Femur (tissue), 1 donor: Measurements from ENCODE around the gene CLDN19.
A peak's percentile ranks its signal among the peaks of the same experiment; 100 is the strongest.

ENCODE experiments used
- DNase-seq: peaks from one replicate; pipeline ENCODE4 v3.0.0-alpha.2; 2017

The CLDN19 gene

DNA sequence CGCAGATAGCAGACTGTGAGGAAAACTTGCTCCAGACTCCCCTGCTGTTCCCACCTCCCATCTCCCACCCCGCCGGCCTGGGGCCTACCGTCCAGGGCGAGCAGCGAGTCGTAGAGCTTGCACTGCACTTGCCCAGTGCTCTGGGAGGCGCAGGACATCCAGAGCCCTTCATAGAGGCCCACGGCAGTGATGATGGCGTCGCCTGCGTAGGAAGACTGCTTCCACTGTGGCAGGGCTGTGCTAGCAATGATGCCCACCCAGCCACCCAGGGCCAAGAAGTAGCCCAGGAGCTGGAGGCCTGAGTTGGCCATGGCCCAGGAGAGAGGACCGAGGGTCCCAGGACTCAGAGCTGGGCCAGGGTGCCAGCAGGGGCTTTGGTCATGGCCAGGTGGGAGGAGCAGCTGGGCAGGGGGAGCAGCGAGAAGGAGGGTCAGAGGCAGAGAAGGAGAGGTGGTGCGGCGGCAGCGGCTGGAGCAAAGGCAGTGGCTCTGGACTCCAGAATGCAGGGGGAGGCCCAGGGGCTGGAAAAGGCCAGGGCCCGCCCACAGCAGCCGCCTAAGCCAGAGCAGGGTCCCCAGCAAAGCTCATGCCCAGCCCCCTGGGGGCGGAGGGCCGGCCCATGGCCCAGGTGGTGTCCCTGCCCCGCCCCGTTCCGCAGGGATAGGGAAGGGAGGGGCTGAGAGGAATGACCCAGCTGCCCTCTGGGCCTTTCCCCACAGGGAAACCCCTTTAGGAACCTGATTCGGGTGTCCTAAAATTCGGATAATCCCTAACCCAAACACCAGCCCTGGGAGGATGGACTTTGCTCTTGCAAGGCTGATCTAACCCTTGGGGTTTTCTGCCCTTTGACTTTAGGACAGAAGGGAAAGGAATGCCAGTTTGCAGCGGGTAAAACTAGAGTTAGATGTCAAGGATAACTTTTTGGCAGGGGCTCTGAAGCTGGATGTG is at the start of gene CLDN19:
CLDN19 (minus strand) TSS at position 484 of the 948 bp plus-strand sequence; CDS start at position 311, 173 bp downstream.
- no peak for DNase-seq

- DNase-seq, result no peak
Observed at GRCh38 chr1:42788021-42788420, 48.0 kb upstream of the CLDN19 start.

DNA sequence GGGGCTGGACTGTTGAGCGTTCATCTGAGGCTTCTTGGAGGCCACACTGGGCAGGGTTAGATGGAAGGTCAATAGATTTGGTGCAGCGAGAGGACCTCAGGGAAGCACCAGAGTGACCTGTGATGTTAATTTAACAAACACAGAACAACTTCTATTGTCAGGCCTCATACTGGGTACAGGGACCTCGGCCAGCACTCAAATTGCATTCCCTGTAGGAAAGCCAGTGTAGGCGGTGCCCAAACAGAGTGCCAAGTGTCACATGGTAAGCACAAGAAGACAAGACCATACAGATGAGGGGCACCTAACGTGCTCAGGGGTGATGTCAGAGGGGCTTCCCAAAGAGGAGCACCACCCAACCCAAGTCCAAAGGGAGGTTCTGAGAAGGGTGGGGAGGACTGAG is 46.1 kb upstream of the CLDN19 start:
- no peak for DNase-seq

- peak; percentile 55 for DNase-seq
Observed at GRCh38 chr1:42784946-42785693, 45.1 kb upstream of the CLDN19 start, which contains the start of gene TMEM269. Gene TMEM269 (plus strand): TSS chr1:42784991. CDS start chr1:42789894, 4,903 bp downstream.

GRCh38 chr1:42784547-42784945 is 44.5 kb upstream of the CLDN19 start:
- no peak for DNase-seq

GRCh38 chr1:42783092-42783491 is 43.1 kb upstream of the CLDN19 start:
- DNase-seq, result no peak

DNA sequence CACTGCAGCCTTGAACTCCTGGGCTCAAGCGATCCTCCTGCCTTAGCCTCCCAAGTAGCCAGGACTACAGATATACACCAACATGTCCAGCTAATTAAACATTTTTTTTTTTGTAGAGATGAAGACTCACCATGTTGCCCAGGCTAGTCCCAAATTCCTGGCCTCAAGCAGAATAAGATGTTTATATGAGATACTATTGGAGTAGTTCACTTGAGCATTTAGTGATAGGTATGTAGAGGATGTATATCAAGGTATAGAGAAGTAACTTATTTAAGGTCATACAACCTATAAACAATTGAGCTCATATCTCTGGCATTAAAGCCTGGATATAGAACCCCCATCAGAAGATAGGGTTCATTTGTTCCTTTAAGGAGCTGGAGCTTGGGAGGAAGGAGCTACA is 40.1 kb upstream of the CLDN19 start:
- DNase-seq, result no peak

DNA sequence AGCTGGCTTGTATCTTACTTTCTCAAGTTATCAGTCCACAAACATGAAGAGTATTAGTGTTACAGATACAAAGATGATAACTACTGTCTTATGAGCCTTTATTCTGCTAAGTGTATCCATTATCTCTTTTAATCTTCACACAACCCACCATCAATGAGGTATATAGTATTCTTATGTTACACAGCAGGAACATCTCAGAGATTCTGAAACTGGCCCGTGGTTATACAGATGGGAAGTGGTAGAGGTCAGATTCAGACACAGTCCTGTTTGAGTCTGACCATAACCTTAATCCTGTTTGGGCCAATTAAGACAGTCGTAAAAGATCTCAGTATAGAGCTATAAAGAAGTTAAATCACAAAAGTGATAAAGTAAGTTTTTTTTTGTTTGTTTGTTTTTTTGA is 39.7 kb upstream of the CLDN19 start:
- DNase-seq, result no peak

GRCh38 chr1:42777852-42778251 is 37.8 kb upstream of the CLDN19 start:
- peak; percentile 35 for DNase-seq

- DNase-seq, result no peak
Observed at GRCh38 chr1:42776502-42776901, 36.5 kb upstream of the CLDN19 start.

- no peak for DNase-seq
Observed at GRCh38 chr1:42774928-42775526, 35.0 kb upstream of the CLDN19 start.

- no peak for DNase-seq
Observed at GRCh38 chr1:42773420-42773819, 33.4 kb upstream of the CLDN19 start.

DNA sequence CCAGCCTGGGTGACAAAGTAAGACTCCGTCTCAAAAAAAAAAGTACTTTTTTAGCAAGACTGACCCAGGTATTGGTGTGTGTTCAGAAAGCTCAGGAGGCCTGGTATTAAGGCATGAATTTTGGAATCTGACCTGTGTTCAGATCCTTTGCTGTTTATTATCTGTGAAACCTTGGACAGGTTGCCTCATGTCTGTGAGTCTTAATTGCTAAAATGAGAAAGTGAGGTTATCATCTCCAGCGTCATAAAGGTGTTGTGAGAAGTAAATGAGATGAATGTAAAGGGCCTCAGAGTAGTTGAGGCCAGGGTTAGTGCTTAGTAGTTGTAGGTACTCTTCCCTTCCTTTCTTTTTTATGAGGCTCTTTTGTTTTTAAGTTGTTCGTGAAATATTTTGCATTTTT is 29.8 kb upstream of the CLDN19 start:
- DNase-seq, result no peak

DNA sequence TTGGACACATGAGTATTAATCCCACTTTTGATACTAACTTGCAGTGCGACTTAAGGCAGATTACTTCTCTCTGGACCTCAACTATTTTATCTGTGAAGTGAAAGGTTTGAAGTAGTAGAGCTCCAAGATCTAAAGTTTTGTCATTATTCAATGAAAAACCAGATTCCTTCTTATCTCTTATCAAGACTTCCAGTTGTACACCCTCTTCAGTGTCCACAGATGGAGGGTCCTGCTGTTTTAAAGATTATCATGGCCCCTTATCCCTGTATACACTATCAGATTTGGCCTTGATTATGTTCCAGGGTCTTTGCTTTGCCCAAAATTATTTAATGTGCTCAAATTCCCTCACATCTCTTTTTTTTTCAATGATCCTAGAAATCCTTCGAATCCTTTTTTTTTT is 28.1 kb upstream of the CLDN19 start:
- DNase-seq, result no peak

DNA sequence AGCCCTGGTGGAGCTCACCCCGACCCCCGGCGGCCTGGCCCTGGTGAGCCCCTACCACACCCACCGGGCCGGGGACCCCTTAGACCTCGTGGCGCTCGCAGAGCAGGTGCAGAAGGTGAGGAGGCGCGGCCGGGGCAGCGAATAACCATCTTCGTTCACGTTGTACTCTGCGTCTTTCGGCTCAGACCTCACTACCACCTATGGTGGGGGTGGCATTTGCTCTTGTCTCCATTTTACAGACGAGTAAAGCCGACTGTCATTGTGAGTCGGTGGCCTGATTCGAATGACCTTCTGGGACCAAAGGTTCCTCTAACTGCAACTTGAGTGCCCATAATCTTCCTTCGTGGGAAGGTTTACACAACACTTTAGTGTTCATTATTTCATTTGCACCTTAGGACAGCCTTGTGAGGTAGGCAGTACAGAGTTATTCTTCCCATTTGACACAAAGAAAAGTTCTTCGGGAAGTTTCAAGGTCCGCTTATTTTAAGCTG is 27.5 kb upstream of the CLDN19 start:
- no peak for DNase-seq

DNA sequence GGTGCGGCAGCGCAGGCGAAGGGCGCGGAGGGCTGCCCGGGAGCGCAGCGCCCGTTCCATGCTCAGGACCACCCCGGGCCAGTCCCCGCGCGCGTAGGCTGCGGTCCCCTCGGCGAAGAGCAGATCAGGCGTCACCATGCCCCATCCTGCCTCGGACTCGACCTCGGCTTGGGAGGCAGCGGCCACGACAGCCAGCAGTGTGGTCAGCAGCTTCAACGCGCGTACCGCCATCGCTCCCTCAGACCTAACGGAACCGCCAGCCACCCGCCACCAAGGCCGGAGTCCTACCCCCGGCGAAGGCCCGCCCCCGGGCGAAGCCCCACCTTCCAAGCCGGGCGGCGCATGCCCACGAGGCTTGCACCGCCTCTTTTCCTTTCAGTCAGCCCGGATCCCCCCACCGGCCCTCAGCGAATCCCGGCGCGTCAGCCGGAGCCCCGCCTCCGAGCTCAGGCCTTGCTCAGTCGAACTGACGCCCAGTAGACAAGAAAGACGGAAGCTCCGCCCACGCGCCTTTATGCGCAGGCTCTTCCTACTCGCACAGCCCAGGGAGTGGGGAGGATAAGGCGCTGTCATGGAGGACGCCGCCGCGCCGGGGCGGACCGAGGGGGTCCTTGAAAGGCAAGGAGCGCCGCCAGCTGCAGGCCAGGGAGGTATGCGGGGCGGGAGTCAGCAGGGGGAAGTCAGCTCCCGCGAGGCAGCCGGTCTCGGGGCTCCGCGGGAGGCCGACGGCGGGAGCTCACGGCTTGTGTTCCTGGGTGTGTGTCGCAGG is 26.9 kb upstream of the CLDN19 start, which contains the start of the genes C1orf50 and P3H1:
C1orf50 (plus strand) TSS at position 509 of the 769 bp plus-strand sequence; CDS start at position 572, 63 bp downstream.
P3H1 (minus strand) TSS at position 288 of the 769 bp plus-strand sequence; CDS start at position 231, 57 bp downstream.
- DNase-seq, result peak; percentile 100

DNA sequence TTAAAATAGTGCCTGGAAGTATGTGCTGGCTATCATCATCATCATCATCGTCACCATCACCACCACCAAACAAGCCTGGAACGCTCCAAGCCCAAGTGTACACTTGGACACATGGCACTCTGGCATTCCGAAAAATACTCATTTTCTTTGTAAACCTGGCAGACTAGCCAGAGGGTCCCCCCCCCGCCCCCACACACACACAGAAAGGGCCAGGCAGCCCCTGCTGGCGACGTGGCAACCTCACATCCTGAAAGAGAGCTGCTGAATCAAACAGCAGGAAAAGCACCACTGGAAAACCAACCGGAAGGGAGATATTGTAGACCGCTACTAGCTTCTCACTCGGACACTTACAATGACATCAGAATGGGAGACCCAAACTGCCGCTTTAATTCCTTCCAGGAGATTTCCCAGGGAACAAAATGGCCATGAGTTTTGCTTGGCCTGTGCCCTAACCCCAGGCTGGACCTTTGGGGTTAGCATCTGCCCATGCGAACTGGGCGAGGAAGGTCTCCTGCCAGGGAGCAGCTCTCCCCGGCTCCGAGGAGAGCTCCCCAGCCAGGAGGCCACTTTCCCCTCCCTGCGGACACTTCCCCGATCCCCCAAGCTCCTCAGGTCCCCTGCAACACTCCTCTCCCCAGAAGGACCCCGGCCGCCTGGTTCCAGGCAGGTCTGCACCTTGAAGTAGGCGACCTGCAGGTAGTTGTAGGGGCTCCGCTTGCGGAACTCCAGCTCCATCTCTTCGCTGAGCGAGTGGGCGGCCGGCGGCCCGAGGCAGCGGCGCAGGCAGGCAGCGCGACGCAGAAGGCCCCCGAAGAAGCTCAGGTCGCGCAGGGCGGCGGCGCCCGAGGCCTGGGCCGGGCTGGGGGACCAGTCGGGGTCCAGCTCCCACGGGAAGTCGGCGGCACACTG is 26.1 kb upstream of the CLDN19 start:
- peak; percentile 79 for DNase-seq

GRCh38 chr1:42765269-42765668 is 25.2 kb upstream of the CLDN19 start:
- no peak for DNase-seq

DNA sequence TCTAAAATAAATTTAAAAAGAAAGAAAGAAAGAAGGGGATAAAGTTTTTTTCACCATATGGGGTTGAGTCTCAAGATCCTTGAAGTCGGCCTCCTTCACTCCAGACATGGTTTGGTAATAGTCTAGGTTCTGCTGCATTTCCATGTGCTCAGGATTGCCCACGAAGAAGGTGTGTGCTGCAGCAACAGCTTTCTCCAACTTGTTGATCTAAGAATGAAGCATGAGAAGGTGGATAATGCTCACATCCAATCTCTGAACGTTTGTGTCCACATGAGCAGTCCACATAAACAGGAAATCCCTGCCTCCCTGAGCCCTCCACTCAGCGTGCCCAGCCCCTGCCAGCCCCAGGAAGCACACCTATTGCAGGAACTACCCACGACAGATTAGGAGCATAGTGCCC is 22.2 kb upstream of the CLDN19 start:
- DNase-seq, result no peak

GRCh38 chr1:42761567-42761966 is 21.5 kb upstream of the CLDN19 start:
- DNase-seq, result no peak

- no peak for DNase-seq
Observed at GRCh38 chr1:42759114-42759513, 19.1 kb upstream of the CLDN19 start.
